ENCODE data around the gene PPP2R1A.
"Not testable (repeated sequence)": the region's sequence is repeated elsewhere in the genome, so short reads cannot be mapped to it uniquely, and the experiment has no call there.

Gene PPP2R1A

GRCh38 chr19:52237771-52238400 lies 48.0 kb downstream of the PPP2R1A start:
- TF ChIP-seq POLR2A (IDR thresholded peaks at IDR 0.05; ENCODE audit: low read depth, low read length): no peak
- FAIRE-seq: peak; percentile 96
- DNase-seq (ENCODE audit: insufficient read length, low spot score): no peak

- FAIRE-seq: no peak
- no peak for DNase-seq (ENCODE audit: insufficient read length, low spot score)
- TF ChIP-seq POLR2A (IDR thresholded peaks at IDR 0.05; ENCODE audit: low read depth, low read length): no peak
Measured at GRCh38 chr19:52244021-52244420, 54.2 kb downstream of the PPP2R1A start.

- TF ChIP-seq POLR2A (IDR thresholded peaks at IDR 0.05; ENCODE audit: low read depth, low read length): no peak
- FAIRE-seq (no peak), DNase-seq (ENCODE audit: insufficient read length, low spot score) (peak; percentile 26)
Measured at GRCh38 chr19:52248241-52248640, 58.4 kb downstream of the PPP2R1A start.

- FAIRE-seq (no peak), DNase-seq (ENCODE audit: insufficient read length, low spot score) (no peak)
- no peak for TF ChIP-seq POLR2A (IDR thresholded peaks at IDR 0.05; ENCODE audit: low read depth, low read length)
Measured at GRCh38 chr19:52258426-52258825, 68.6 kb downstream of the PPP2R1A start.

DNA sequence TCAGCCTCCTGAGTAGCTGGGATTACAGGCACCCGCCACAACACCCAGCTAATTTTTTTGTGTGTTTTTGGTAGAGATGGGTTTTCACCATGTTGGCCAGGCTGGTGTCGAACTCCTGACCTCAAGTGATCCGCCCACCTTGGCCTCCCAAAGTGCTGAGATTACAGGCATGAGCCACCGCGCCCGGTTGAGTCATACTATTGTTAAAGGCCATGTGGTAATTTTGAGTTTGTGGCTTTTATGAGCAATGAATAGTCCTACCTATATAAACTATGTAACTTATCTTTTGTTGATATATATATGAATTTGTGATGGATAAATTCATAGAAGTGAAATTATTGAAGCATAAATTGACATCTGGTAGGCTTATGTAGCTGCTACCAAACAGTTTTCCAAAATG lies 75.7 kb downstream of the PPP2R1A start:
- DNase-seq (ENCODE audit: insufficient read length, low spot score); FAIRE-seq: not testable (repeated sequence)

- peak; percentile 92 for DNase-seq (ENCODE audit: insufficient read length, low spot score)
- peak; percentile 65 for FAIRE-seq
- TF ChIP-seq POLR2A (IDR thresholded peaks at IDR 0.05; ENCODE audit: low read depth, low read length): peak; percentile 66
Measured at GRCh38 chr19:52269338-52270261, 79.7 kb downstream of the PPP2R1A start, which contains the start of gene ZNF766. ZNF766 (plus strand) TSS chr19:52269587; CDS start chr19:52269614, 27 bp downstream.

DNA sequence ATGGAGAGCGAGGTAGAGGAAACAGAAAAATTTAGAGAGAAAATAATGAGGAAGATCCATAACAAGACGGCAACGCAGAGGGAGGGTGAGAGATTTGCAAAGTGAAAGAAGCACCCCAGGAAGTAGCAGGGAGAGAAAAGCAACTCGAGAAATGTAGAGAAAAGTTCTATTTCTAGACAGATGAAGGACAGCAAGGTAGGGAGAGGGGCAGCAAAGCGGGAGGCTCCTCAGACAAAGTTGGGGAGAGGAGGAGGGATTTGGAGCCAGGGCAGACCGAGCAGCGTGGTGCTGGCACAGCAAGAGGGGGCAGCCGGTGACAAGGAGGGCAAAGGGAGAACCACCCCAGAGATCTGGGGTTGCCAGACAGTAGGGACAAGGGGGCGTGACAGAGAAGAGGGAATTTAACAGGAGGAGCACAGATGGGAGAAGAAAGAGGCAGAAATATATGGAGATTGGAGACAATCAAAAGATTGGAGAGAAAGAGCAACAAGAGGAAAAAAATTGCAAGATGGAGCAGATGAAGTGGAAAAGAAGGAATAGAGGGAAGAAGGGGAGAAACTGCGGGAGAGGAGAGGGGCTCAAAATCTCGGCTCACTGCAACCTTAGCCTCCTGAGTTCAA lies 80.5 kb downstream of the PPP2R1A start:
- peak; percentile 18 for DNase-seq (ENCODE audit: insufficient read length, low spot score)
- TF ChIP-seq POLR2A (IDR thresholded peaks at IDR 0.05; ENCODE audit: low read depth, low read length): no peak
- FAIRE-seq: no peak

- FAIRE-seq (no peak), DNase-seq (ENCODE audit: insufficient read length, low spot score) (no peak)
- no peak for TF ChIP-seq POLR2A (IDR thresholded peaks at IDR 0.05; ENCODE audit: low read depth, low read length)
Measured at GRCh38 chr19:52273301-52273700, 83.4 kb downstream of the PPP2R1A start.

DNA sequence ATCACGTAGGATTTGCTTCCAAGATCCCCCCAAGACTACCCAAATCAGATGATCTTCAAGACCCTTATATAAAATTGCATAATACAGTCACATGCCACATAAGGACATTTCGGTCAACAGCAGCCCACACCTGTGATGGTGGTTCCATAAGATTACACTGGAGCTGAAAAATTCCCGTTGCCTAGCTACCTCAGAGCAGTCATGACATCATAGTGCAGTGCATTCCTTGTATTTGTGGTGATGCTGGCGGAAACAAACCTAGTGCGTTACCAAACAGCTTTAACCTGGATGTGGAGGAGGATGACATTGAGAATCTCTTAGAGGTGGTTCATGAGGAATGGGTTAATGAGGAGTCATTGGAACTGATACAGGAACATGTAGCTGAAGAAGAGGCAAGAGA lies 84.3 kb downstream of the PPP2R1A start:
- DNase-seq (ENCODE audit: insufficient read length, low spot score) (no peak), FAIRE-seq (no peak)
- TF ChIP-seq POLR2A (IDR thresholded peaks at IDR 0.05; ENCODE audit: low read depth, low read length): no peak

DNA sequence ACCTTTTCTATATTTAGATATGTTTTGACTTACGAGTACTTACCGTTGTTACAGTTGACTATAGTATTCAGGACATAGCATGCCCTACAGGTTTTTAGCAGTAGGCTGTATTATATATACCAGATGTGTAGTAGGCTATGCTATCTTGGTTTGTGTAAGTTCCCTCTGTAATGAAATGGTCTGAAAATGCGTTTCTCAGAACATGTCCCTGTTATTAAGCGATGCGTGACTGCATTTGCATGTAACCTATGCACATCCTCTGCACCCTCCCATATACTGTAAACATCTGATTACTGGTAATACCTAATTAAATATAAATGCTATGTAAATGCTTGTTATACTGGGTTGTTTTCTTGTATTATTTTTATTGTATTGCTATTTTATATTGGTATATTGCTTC lies 86.1 kb downstream of the PPP2R1A start:
- no peak for TF ChIP-seq POLR2A (IDR thresholded peaks at IDR 0.05; ENCODE audit: low read depth, low read length)
- DNase-seq (ENCODE audit: insufficient read length, low spot score): no peak
- no peak for FAIRE-seq

GRCh38 chr19:52277471-52277870 lies 87.6 kb downstream of the PPP2R1A start:
- TF ChIP-seq POLR2A (IDR thresholded peaks at IDR 0.05; ENCODE audit: low read depth, low read length): no peak
- DNase-seq (ENCODE audit: insufficient read length, low spot score) (no peak), FAIRE-seq (no peak)

All from H54 (cell line).